Neuronal stem cell (in vitro differentiated cells): ENCODE data around the gene MSX1.

Experiments
- DNase-seq: peaks from one replicate; pipeline ENCODE4 v3.0.0-alpha.2; 2013; ENCODE audit warnings: low spot score
- H2AFZ ChIP-seq: one replicate; pipeline ENCODE4 v1.6.1; 2013; ENCODE audit warnings: mild to moderate bottlenecking, low read length, inconsistent platforms
- H2AK5ac ChIP-seq: 2 replicates; pipeline ENCODE4 v1.6.1; 2013; ENCODE audit warnings: low read depth, mild to moderate bottlenecking, inconsistent platforms, low read length, moderate library complexity, mixed read lengths
- H2BK120ac ChIP-seq: 2 replicates; pipeline ENCODE4 v1.6.1; 2013; ENCODE audit warnings: low read depth, mild to moderate bottlenecking, inconsistent platforms, low read length, moderate library complexity, mixed read lengths
- H2BK12ac ChIP-seq: one replicate; pipeline ENCODE4 v1.6.1; 2013; ENCODE audit warnings: low read length, inconsistent platforms
- H2BK15ac ChIP-seq: 2 replicates; pipeline ENCODE4 v1.6.1; 2013; ENCODE audit warnings: mild to moderate bottlenecking, low read length, inconsistent platforms, mixed read lengths
- H2BK5ac ChIP-seq: one replicate; pipeline ENCODE4 v1.6.1; 2013; ENCODE audit warnings: inconsistent platforms, mild to moderate bottlenecking, low read length, moderate library complexity
- H3K14ac ChIP-seq: one replicate; pipeline ENCODE4 v1.6.1; 2013; ENCODE audit warnings: low read length, inconsistent platforms
- H3K18ac ChIP-seq: 2 replicates; pipeline ENCODE4 v1.6.1; 2013; ENCODE audit warnings: low read length, inconsistent platforms
- H3K23ac ChIP-seq: 2 replicates; pipeline ENCODE4 v1.6.1; 2013; ENCODE audit warnings: low read depth, mild to moderate bottlenecking, mixed read lengths, low read length, inconsistent platforms; ENCODE audit not compliant: poor library complexity
- H3K27ac ChIP-seq: replicated peaks from 3 replicates; pipeline ENCODE4 v1.5.1; 2013; ENCODE audit warnings: low read length, inconsistent platforms
- H3K27me3 ChIP-seq, 3 experiments: 2 replicates each; pipeline ENCODE4 v1.6.1; 2013; ENCODE audit warnings: low read length in 3 of 3, mild to moderate bottlenecking in 2 of 3, inconsistent platforms in 1 of 3, low read depth in 1 of 3, mixed read lengths in 1 of 3, moderate library complexity in 1 of 3; ENCODE audit not compliant: control insufficient read depth in 3 of 3, insufficient read depth in 3 of 3
- H3K36me3 ChIP-seq, 2 donors: replicated peaks in 1 of 2; 2 replicates each; pipeline ENCODE4 v1.6.1; 2013; ENCODE audit warnings: low read length in 2 of 2; ENCODE audit not compliant: control insufficient read depth in 2 of 2, insufficient read depth in 2 of 2
- H3K4ac ChIP-seq: 2 replicates; pipeline ENCODE4 v1.6.1; 2013; ENCODE audit warnings: inconsistent platforms, mild to moderate bottlenecking, low read length, moderate library complexity
- H3K4me1 ChIP-seq, 2 donors: 1 replicate in 1 of 2; 2 replicates in 1 of 2; pipeline ENCODE4 v1.6.1; 2013; ENCODE audit warnings: low read length in 2 of 2, low read depth in 1 of 2; ENCODE audit not compliant: control insufficient read depth in 2 of 2, insufficient read depth in 1 of 2
- H3K4me2 ChIP-seq: one replicate; pipeline ENCODE4 v1.6.1; 2013; ENCODE audit warnings: mild to moderate bottlenecking, low read length, inconsistent platforms; ENCODE audit not compliant: insufficient read depth, poor library complexity, severe bottlenecking
- H3K4me3 ChIP-seq, 2 donors: 2 replicates each; pipeline ENCODE4 v1.5.1; 2013; ENCODE audit warnings: low read length in 2 of 2, mild to moderate bottlenecking in 2 of 2, inconsistent platforms in 1 of 2, moderate library complexity in 1 of 2
- H3K79me1 ChIP-seq: one replicate; pipeline ENCODE4 v1.6.1; 2013; ENCODE audit warnings: low read depth, mild to moderate bottlenecking, inconsistent platforms, low read length, moderate library complexity
- H3K9ac ChIP-seq: one replicate; pipeline ENCODE4 v1.6.1; 2013; ENCODE audit warnings: mild to moderate bottlenecking, low read depth, low read length, inconsistent platforms; ENCODE audit not compliant: poor library complexity
- H3K9me3 ChIP-seq, 2 donors: replicated peaks in 1 of 2; 2 replicates each; pipeline versions ENCODE3 to v1.6.1; 2013; ENCODE audit warnings: low read length in 2 of 2, mild to moderate bottlenecking in 2 of 2, inconsistent platforms in 1 of 2, low read depth in 1 of 2, mixed read lengths in 1 of 2, moderate library complexity in 1 of 2; ENCODE audit not compliant: control insufficient read depth in 2 of 2, insufficient read depth in 1 of 2
- H4K8ac ChIP-seq: one replicate; pipeline ENCODE4 v1.6.1; 2013; ENCODE audit warnings: low read depth, mild to moderate bottlenecking, inconsistent platforms, low read length, moderate library complexity
- H4K91ac ChIP-seq: one replicate; pipeline ENCODE4 v1.6.1; 2013; ENCODE audit warnings: low read length, low read depth, mild to moderate bottlenecking, inconsistent platforms; ENCODE audit not compliant: poor library complexity
- WGBS, 2 donors: extraction: QIAGEN DNeasy Blood & Tissue Kit; methylation state at CpG; one replicate each; pipeline ENCODE4 v1.1.7; 2013; ENCODE audit warnings: missing lambda C conversion rate in 2 of 2, mixed read lengths in 1 of 2; ENCODE audit not compliant: insufficient read length in 2 of 2, insufficient replicate concordance in 1 of 2; ENCODE audit errors: extremely low coverage in 2 of 2; 5-methylcytosine and 5-hydroxymethylcytosine counted together

MSX1 gene

DNA sequence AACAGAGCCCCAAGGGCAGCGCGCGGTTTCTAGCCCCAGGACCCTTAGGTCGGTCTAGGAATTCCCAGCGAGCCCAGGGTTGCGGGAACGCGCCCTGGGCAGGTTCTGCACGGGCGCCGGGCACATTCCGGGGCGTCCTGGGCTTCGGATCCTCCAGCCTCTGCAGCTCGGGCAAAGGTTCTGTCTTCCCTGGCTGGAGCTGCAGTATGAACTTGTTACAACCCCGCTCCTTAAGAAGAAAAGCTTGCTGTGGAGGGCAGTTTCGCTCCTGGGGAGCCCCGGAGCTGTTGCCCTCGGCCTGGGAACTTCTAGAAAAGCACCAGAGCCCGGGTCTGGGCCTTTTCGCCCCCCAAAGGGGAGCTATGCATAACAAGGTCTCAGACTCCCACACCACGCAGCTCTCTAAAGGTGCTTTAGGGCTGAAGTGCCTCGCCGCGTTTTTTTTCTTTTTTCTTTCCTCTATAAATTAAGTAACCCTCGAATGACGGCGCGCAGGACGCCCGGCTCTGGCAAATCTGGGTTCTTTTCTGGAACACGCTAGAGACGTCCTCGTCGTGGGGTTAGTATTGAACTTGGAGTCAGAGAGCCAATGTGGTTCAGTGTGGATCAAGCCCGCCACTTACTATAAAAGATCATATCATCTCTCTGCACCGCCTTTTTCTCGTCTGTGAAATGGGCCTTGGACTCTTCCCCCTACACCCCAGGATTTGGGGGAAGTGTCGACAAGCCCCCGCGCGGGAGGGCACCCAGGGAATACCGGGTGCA, 5.7 kb downstream of the MSX1 start:
- peak overlapping the region; percentile 94 for H2AFZ ChIP-seq
- peaks cover 2 to 15% of the 10 kb centered on the region in 2 donors for H3K9me3 ChIP-seq
- H3K4ac ChIP-seq: no peak overlapping the region
- H3K9ac ChIP-seq: no peak overlapping the region
- H3K4me3 ChIP-seq: peak overlapping the region in 1 of 2 donors; percentile 43
- no peak overlapping the region for H2BK5ac ChIP-seq
- no peaks in the 10 kb centered on the region for H3K36me3 ChIP-seq
- no peak overlapping the region for H4K91ac ChIP-seq
- no peak overlapping the region for H3K14ac ChIP-seq
- H3K23ac ChIP-seq: peak overlapping the region; percentile 11
- no peak overlapping the region for H4K8ac ChIP-seq
- no peak overlapping the region for H3K27ac ChIP-seq
- peaks cover 77 to 99% (median 98%) of the 10 kb centered on the region in 3 experiments for H3K27me3 ChIP-seq
- no peak for DNase-seq
- H2BK12ac ChIP-seq: no peak overlapping the region
- H2BK120ac ChIP-seq: no peak overlapping the region
- no peak overlapping the region for H3K4me2 ChIP-seq
- no peak overlapping the region for H3K18ac ChIP-seq
- no peaks in the 10 kb centered on the region for H3K79me1 ChIP-seq
- no CpG with 5 or more reads among the region's 43 CpGs for WGBS, 2 donors
- no peak overlapping the region for H2BK15ac ChIP-seq
- peaks cover 5 to 13% of the 10 kb centered on the region in 2 donors for H3K4me1 ChIP-seq
- no peak overlapping the region for H2AK5ac ChIP-seq

DNA sequence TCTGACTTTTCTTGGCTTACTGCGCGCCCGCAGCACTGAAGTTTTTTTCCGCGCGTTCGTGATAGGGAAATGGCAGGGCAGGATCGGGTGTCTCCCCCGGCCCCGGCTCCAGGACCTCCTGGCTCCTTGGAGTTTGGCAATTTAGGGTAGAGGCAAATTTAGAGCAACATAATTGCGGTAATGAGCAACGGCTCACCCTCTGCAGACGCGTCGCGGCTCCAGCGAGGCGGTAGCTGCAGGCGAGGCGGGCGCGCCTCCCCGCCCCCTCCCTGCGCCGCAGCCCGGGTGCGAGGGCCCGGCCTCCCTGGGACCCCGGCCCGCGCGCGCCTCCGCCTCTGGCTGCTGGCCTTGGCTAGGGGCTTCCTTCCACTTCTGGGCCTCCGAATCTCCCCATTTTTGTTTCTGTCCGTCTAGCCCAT, 6.2 kb downstream of the MSX1 start:
- Histone ChIP-seq H3K4me1 (peaks cover 5 to 9% of the 10 kb centered on the region in 2 donors), H3K4me3 (peak overlapping the region; percentile 43 to 70), H2AK5ac (no peak overlapping the region)

DNA sequence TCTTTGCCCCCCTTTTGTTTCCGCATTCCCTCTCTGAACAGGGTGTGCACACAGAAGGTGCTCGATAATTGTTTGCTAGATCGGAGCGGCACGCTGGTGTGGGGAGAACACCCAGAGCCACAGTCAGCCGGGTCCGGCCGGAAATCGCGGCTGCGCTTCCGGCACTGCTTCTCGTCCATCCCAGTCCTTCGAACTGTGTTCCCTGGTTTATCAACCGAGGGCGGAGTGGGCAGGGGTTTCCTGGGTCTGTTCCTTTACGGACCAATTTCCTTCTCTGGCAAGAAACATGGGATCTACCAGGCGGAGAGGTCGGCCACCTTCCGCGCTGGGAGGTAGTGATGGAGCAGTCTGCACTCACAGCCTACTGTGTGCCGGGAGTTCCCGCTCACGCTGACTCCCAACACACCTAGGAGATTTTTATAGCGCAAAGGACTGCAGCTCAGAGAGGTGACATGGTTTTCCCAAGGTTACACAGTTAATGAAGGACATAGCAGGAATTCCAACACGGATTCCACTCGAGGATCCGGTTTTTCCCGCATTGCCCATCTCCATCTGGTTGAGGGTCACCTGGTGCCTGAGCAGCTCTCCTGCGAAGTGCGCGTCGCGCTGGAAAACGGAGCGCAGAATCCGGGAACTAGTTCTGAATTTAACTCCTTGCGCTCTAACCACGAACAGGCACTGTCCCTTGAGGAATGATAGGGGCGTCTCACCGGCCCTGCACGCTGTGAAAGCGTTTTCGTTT, 6.8 kb downstream of the MSX1 start:
- no peak overlapping the region for H3K14ac ChIP-seq
- no peak overlapping the region for H4K8ac ChIP-seq
- no peak overlapping the region for H3K9ac ChIP-seq
- WGBS, 2 donors: no CpG with 5 or more reads among the region's 44 CpGs
- no peak for DNase-seq
- H3K27me3 ChIP-seq: peaks cover 79 to 100% (median 98%) of the 10 kb centered on the region in 3 experiments
- no peak overlapping the region for H4K91ac ChIP-seq
- H2BK15ac ChIP-seq: no peak overlapping the region
- peak overlapping the region; percentile 68 for H3K18ac ChIP-seq
- H3K36me3 ChIP-seq: no peaks in the 10 kb centered on the region
- H3K23ac ChIP-seq: peak overlapping the region; percentile 18
- H2BK5ac ChIP-seq: no peak overlapping the region
- H3K4ac ChIP-seq: no peak overlapping the region
- H3K9me3 ChIP-seq: peaks cover 2 to 15% of the 10 kb centered on the region in 2 donors
- no peak overlapping the region for H3K27ac ChIP-seq
- no peaks in the 10 kb centered on the region for H3K79me1 ChIP-seq
- H3K4me3 ChIP-seq: peak overlapping the region; percentile 43 to 70
- no peak overlapping the region for H2BK12ac ChIP-seq
- H2AFZ ChIP-seq: peak overlapping the region; percentile 94
- H2AK5ac ChIP-seq: no peak overlapping the region
- H3K4me1 ChIP-seq: peaks cover 5 to 9% of the 10 kb centered on the region in 2 donors
- no peak overlapping the region for H2BK120ac ChIP-seq
- H3K4me2 ChIP-seq: peak overlapping the region; percentile 58

More for the DNA sequence above, 6.2 kb downstream of the MSX1 start:
- Histone ChIP-seq H3K9me3 (peaks cover 2 to 15% of the 10 kb centered on the region in 2 donors), H3K4ac (no peak overlapping the region), H2BK12ac (peak overlapping the region; percentile 34), H2BK120ac (no peak overlapping the region), H2AFZ (peak overlapping the region; percentile 94), H2BK15ac (no peak overlapping the region), H3K23ac (no peak overlapping the region), H3K9ac (no peak overlapping the region), H4K8ac (no peak overlapping the region), H3K14ac (no peak overlapping the region), H3K4me2 (peak overlapping the region; percentile 58), H3K27ac (no peak overlapping the region), H3K27me3 (peaks cover 75 to 100% (median 98%) of the 10 kb centered on the region in 3 experiments), H3K79me1 (no peaks in the 10 kb centered on the region), H2BK5ac (no peak overlapping the region), H3K18ac (peak overlapping the region; percentile 68), H3K36me3 (no peaks in the 10 kb centered on the region), H4K91ac (no peak overlapping the region)
- WGBS, 2 donors: no CpG with 5 or more reads among the region's 36 CpGs
- no peak for DNase-seq

DNA sequence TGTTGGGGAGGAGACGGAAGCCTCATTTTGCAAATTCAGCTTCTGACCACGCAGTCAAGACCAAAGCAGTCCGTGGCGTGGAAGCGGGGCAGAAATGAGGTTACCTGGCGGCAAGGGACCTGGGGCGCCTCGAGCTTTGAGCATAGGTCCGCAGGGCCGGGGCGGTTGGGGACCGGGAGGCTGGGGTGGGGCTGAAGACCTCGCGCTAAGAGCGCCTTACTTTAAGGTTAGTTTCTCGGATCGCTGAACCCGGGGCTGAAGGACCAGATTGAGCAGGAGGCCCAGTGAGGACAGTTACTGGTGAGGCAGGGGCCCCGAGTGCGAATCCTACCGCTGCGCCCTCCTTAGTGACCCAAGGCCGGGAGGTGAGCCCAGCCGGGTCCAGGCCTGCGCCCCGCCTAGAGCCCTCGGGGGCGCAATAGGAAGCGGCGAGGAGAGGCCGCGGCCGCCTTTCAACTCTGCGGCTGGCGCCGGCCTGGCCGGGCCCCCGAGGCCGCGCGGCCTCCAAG, 7.5 kb downstream of the MSX1 start:
- Histone ChIP-seq H3K4me1 (peaks cover 5 to 12% of the 10 kb centered on the region in 2 donors), H3K27ac (no peak overlapping the region), H3K9me3 (peaks cover 2 to 11% of the 10 kb centered on the region in 2 donors), H3K14ac (no peak overlapping the region), H3K36me3 (no peaks in the 10 kb centered on the region), H3K4me2 (peak overlapping the region; percentile 21), H3K23ac (peak overlapping the region; percentile 18), H2BK12ac (no peak overlapping the region), H2BK15ac (no peak overlapping the region), H3K79me1 (no peaks in the 10 kb centered on the region), H2AFZ (peak overlapping the region; percentile 94), H2BK5ac (no peak overlapping the region), H2BK120ac (no peak overlapping the region), H2AK5ac (no peak overlapping the region), H3K27me3 (peaks cover 79 to 100% (median 98%) of the 10 kb centered on the region in 3 experiments), H3K18ac (peak overlapping the region; percentile 33), H3K4ac (no peak overlapping the region), H4K91ac (no peak overlapping the region), H3K4me3 (no peak overlapping the region), H4K8ac (no peak overlapping the region), H3K9ac (no peak overlapping the region)
- no CpG with 5 or more reads among the region's 41 CpGs for WGBS, 2 donors
- no peak for DNase-seq
